Hematopoietic multipotent progenitor cell treated with erythropoietin and hydrocortisone succinate and interleukin-3 and kit ligand, for 15 days (in vitro differentiated cells): ENCODE data around the gene UIMC1.

Experiments
- DNase-seq: peaks from one replicate; pipeline ENCODE4 v3.0.0-alpha.2; 2015; ENCODE audit warnings: low spot score

The UIMC1 gene

GRCh38 chr5:176952531-176953193 is 53.9 kb downstream of the UIMC1 start:
- DNase-seq = no peak

GRCh38 chr5:176948458-176948857 is 58.1 kb downstream of the UIMC1 start:
- DNase-seq = no peak

- no peak for DNase-seq
Observed at GRCh38 chr5:176947847-176948246, 58.7 kb downstream of the UIMC1 start.

GRCh38 chr5:176944268-176944667 is 62.3 kb downstream of the UIMC1 start:
- DNase-seq = no peak

GRCh38 chr5:176943816-176944215 is 62.8 kb downstream of the UIMC1 start:
- no peak for DNase-seq

- DNase-seq = no peak
Observed at GRCh38 chr5:176941951-176942350, 64.6 kb downstream of the UIMC1 start.

GRCh38 chr5:176938472-176938871 is 68.1 kb downstream of the UIMC1 start:
- DNase-seq = no peak

GRCh38 chr5:176935017-176935416 is 71.6 kb downstream of the UIMC1 start:
- no peak for DNase-seq

GRCh38 chr5:176934309-176934930 is 72.2 kb downstream of the UIMC1 start:
- DNase-seq = no peak

- DNase-seq = no peak
Observed at GRCh38 chr5:176929654-176930053, 76.9 kb downstream of the UIMC1 start.

GRCh38 chr5:176927562-176927961 is 79.0 kb downstream of the UIMC1 start:
- DNase-seq = no peak

GRCh38 chr5:176922817-176923216 is 83.8 kb downstream of the UIMC1 start:
- DNase-seq = no peak

GRCh38 chr5:176921714-176922113 is 84.9 kb downstream of the UIMC1 start:
- DNase-seq = no peak

GRCh38 chr5:176918613-176919012 is 88.0 kb downstream of the UIMC1 start:
- no peak for DNase-seq

GRCh38 chr5:176916337-176916736 is 90.2 kb downstream of the UIMC1 start:
- no peak for DNase-seq

GRCh38 chr5:176915906-176916305 is 90.7 kb downstream of the UIMC1 start:
- DNase-seq = no peak

GRCh38 chr5:176912115-176912514 is 94.5 kb downstream of the UIMC1 start:
- no peak for DNase-seq

GRCh38 chr5:176908675-176909368 is 97.8 kb downstream of the UIMC1 start:
- DNase-seq = no peak

GRCh38 chr5:176906796-176907195 is 99.8 kb downstream of the UIMC1 start:
- DNase-seq = no peak

- no peak for DNase-seq
Observed at GRCh38 chr5:176906126-176906525, 100.5 kb downstream of the UIMC1 start.

- DNase-seq = no peak
Observed at GRCh38 chr5:176904276-176904675, 102.3 kb downstream of the UIMC1 start.

GRCh38 chr5:176902911-176903664 is 103.5 kb downstream of the UIMC1 start:
- no peak for DNase-seq
